ENCODE measurements around the gene POTEB3.
"Not testable (repeated sequence)": the region's sequence is repeated elsewhere in the genome, so short reads cannot be mapped to it uniquely, and the experiment has no call there.

Gene POTEB3

DNA sequence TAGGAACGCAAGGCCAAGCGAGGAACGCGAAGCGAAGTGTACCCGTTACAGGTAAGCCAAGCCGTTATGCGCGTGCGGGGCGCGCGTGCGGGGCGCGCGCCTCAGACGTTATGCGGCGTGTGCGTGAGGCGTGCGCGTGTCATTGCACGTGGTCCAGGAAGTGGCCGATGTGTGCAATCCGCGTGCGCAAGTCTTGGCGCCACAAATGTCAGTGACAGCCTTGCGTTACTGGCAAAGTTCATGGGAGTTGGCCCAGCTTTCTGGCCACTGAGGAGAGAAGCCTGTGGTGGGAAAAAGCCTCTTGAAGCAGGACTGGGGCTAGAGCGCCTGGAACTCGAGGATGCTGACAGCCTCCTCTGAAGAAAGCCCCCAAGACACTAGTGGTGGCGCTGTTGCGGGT is at the start of gene POTEB3:
Gene POTEB3 (minus strand): TSS at position 101 of the 400 bp plus-strand sequence. CDS start 488 bp downstream, outside the sequence.
- DNase-seq (ENCODE audit: low read depth); H3K4me3 ChIP-seq (ENCODE audit: low read depth, low read length); in situ Hi-C loops (cut with HindIII; ENCODE audit: low sequenced_read_pairs): not testable (repeated sequence)

DNA sequence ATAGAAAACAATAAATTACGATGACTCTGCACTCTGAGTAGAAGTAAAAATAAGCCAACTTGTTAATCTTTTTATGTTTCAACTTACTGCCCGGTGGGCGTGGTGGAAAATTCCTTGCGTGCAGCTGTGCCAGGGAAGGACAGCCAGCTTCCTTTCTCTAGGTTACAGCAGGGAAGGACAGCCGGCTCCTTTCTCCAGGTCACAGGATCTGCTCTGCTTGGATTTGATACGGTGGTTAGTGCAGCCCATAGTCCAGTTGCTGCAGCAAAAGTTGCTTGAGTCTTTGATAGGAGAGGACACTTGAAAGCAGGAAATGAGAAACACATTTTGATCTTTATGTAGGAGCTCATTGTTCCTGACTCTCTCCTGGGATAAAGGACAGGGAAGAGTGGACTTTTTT is 13.4 kb upstream of the POTEB3 start:
- DNase-seq (ENCODE audit: low read depth); in situ Hi-C loops (cut with HindIII; ENCODE audit: low sequenced_read_pairs); H3K4me3 ChIP-seq (ENCODE audit: low read depth, low read length): not testable (repeated sequence)

DNA sequence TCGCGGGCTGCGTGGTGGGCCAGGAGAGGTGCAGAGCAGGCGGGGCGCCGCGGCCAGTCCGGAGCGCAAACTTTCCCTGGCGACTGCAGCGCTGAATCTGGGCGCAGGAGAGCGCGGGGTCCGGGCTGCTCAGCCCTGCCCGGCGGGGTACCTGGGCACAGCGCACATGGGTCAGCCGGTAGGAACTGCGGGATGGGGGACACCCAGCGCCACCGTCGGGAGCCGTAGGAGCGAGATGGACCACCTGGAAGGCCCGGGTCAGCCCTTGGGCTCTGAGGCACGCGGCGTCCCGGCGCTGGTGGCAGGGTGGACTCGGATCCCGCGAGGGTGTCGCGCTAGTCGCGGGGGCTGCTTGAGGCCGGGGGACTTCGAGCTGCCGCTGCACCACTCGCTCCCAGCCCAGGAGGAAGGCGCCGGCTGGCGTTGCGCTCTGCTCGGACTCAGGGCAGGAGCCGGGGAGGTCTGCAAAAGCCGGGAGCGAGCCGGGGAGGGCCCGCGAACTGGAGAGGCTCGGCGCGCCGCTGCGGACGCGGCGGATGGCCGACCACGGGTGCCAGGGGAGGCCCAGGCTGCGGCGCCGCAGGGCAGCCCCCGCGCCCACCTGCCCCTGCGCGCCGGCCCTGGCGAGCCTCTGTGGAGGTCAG is 11.7 kb upstream of the POTEB3 start:
- in situ Hi-C loops (cut with HindIII; ENCODE audit: low sequenced_read_pairs); DNase-seq (ENCODE audit: low read depth); H3K4me3 ChIP-seq (ENCODE audit: low read depth, low read length): not testable (repeated sequence)

DNA sequence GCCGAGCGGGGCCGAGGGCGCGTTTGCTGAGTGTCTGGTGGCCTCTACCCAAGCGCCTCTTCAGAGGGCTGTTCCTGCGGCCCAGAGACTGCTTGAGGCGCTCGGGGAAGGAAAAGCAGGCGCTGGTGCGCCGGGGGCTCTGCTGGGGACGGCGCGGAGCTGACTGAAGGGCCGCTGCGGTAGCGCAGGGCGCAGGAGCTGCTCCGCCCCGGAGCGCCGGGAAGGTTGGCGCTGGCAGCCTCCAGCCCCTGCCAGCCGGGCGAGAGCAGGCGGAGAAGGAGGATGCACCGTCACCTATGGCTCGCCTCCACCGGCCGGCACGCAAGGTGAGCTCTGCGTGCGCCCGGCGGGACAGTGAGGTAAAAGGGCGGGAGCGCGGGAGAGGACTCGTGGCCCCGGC is 11.2 kb upstream of the POTEB3 start:
- DNase-seq (ENCODE audit: low read depth); H3K4me3 ChIP-seq (ENCODE audit: low read depth, low read length); in situ Hi-C loops (cut with HindIII; ENCODE audit: low sequenced_read_pairs): not testable (repeated sequence)

DNA sequence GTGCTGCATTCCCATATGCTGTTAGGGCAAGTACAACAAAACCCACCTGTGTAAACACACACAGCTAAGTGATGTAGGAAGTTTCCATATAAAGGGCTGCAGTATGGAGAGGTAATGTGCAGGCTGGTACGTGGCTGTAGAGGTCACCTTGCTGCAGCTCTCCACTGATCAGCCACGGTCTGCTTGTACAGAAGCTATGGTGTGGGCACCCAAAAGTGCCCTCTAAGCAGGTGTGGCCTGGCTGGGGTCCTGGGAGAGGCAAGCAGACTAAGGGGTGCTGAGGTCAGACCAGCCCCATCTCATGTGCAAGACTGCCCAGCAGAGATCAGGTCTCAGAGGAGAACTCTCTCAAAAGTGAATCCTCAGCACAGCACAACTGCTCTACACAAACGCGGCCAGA is 32.9 kb downstream of the POTEB3 start:
- in situ Hi-C loops (cut with HindIII; ENCODE audit: low sequenced_read_pairs); DNase-seq (ENCODE audit: low read depth); H3K4me3 ChIP-seq (ENCODE audit: low read depth, low read length): not testable (repeated sequence)

DNA sequence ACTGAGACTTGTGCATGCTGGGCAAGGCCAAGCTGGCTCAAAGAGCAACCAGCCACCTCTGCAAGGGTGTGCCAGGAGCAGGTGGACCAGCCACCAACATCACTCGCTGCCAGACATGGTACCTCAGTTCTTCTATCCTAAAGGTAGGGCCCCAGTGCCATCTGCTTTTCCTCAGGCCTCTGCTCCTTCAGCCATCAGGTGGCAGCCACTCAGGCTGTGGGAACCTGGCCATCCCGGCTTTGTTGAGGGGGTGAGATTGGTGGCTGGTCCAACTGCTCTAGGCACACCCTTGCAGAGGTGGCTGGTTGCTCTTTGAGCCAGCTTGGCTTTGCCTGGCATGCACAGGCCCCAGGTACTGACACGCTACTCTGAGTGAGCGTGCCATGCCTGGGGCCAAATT is 38.8 kb downstream of the POTEB3 start:
- DNase-seq (ENCODE audit: low read depth); in situ Hi-C loops (cut with HindIII; ENCODE audit: low sequenced_read_pairs); H3K4me3 ChIP-seq (ENCODE audit: low read depth, low read length): not testable (repeated sequence)

DNA sequence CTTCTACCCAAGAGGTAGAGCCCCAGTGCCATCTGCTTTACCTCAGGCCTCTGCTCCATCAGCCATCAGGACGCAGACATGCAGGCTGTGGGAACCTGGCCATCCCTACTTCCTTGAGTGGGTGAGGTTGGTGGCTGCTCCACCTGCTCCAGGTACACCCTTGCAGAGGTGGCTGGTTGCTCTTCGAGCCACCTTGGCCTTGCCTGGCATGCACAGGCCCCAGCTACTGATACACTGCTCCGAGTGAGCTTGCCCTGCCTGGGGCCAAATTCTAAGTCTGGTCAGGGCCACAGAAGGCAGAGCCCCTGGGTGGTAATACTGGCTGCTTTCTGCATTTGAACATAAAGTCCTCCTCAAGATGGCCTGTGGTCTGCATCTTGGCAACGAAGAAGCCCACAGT is 41.2 kb downstream of the POTEB3 start:
- H3K4me3 ChIP-seq (ENCODE audit: low read depth, low read length); in situ Hi-C loops (cut with HindIII; ENCODE audit: low sequenced_read_pairs): not testable (repeated sequence)

DNA sequence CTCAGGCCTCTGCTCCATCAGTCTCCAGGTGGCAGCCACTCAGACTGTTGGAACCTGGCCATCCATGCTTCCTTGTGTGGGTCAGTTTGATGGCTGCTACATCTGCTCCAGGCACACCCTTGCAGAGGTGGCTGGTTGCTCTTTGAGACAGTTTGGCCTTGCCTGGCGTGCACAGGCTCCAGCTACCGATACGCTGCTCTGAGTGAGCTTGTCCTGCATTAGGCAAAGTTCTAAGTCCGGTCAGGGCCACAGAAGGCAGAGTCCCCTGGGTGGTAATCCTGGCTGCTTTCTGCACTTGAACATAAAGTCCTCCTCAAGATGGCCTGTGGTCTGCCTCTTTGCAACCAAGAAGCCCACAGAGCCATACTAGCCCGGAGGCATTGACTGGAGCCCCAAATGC is 41.8 kb downstream of the POTEB3 start:
- in situ Hi-C loops (cut with HindIII; ENCODE audit: low sequenced_read_pairs); DNase-seq (ENCODE audit: low read depth); H3K4me3 ChIP-seq (ENCODE audit: low read depth, low read length): not testable (repeated sequence)

More for the DNA sequence above, 41.2 kb downstream of the POTEB3 start:
- DNase-seq (ENCODE audit: low read depth): not testable (repeated sequence)

DNA sequence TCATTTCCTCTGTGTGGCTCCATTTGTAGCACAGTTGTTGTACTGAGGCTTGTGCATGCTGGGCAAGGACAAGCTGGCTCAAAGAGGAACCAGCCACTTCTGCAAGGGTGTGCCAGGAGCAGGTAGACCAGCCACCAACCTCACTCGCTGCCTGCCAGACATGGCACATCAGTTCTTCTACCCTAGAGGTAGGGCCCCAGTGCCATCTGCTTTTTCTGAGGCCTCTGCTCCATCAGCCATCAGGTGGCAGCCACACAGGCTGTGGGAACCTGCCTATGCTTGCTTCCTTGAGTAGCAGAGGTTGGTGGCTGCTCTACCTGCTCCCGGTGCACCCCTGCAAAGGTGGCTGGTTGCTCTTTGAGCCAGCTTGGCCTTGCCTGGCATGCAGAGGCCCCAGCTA is 42.6 kb downstream of the POTEB3 start:
- in situ Hi-C loops (cut with HindIII; ENCODE audit: low sequenced_read_pairs); DNase-seq (ENCODE audit: low read depth); H3K4me3 ChIP-seq (ENCODE audit: low read depth, low read length): not testable (repeated sequence)

DNA sequence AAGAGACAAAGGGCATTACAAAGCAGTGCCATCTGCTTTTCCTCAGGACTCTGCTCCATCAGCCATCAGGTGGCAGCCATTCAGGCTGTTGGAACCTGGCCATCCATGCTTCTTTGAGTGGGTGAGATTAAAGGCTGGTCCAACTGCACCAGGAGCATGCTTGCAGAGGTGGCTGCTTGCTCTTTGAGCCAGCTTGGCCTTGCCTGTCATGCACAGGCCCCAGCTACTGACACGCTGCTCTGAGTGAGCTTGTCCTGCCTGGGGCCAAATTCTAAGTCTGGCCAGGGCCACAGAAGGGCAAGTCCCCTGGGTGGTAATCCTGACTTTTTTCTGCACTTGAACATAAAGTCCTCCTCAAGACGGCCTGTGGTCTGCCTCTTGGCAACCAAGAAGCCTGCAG is 43.1 kb downstream of the POTEB3 start:
- H3K4me3 ChIP-seq (ENCODE audit: low read depth, low read length); in situ Hi-C loops (cut with HindIII; ENCODE audit: low sequenced_read_pairs); DNase-seq (ENCODE audit: low read depth): not testable (repeated sequence)

DNA sequence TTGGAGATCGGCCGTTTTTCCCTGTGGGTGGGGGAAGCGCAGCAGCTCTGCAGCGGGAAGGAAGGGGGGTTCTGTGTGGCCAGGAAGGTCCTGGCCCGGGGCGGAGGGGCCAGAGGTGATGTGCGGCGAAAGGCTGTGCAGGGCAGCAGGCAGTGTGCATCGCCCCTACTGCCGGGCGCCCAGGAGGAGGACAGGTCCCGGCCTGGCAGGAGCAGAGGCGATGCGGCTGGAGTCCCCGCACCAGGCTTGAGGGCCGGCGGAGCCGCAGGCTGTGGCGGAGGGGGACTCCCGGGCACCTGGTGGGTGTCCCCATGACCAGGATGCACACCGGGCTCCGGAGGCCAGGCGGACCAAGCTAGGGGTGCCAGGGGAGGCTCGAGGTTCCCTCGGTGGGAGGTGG is 54.3 kb downstream of the POTEB3 start:
- H3K4me3 ChIP-seq (ENCODE audit: low read depth, low read length); in situ Hi-C loops (cut with HindIII; ENCODE audit: low sequenced_read_pairs); DNase-seq (ENCODE audit: low read depth): not testable (repeated sequence)

DNA sequence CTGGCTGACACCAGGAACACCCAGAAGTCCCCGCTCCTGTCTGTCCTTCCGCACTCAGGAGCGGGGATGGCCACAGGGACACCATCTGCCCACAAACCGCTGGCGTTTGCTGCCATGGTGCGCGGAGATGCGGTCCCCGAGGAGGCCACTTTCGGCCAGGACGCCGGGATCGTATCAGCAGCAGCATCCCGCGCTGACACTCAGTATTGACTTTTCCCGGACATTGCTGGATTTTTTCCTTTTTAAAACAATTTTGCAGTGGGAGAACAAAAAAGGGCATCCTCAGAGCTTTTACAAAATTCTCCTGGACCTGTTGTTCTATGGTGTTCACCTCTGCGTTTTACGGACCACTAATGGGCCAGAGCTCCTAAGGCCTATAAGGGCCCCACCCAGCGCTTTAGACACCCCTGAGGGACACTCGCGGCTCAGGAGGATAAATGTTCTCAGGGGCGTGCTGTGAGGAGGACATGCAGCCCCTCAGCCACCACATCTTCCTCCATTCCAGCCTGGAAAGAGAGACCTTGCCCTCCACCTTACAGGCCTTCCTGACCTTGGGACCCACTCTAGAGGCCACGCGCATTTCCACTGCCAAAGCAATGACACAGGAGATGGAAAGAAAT is 56.3 kb downstream of the POTEB3 start:
- DNase-seq (ENCODE audit: low read depth); H3K4me3 ChIP-seq (ENCODE audit: low read depth, low read length); in situ Hi-C loops (cut with HindIII; ENCODE audit: low sequenced_read_pairs): not testable (repeated sequence)

DNA sequence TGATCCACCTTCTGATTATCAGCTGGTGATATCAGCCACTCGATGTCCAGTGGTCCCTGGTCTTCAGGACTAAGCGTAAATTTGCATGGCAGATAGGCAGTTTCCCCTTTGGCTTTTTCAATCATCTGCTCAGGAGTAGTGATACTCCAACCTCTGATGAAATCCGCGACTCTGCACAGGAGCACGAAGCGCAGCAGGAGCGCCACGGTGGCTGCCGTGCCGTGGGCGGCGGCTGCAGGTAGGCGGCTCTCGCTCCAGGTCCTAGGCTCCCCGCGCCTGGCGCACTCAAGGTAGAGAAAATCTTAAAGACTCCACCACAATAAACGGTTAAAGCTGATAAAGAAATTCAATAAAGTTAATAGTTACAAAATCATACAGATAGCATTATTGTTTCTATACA is 66.6 kb downstream of the POTEB3 start:
- DNase-seq (ENCODE audit: low read depth); H3K4me3 ChIP-seq (ENCODE audit: low read depth, low read length); in situ Hi-C loops (cut with HindIII; ENCODE audit: low sequenced_read_pairs): not testable (repeated sequence)

DNA sequence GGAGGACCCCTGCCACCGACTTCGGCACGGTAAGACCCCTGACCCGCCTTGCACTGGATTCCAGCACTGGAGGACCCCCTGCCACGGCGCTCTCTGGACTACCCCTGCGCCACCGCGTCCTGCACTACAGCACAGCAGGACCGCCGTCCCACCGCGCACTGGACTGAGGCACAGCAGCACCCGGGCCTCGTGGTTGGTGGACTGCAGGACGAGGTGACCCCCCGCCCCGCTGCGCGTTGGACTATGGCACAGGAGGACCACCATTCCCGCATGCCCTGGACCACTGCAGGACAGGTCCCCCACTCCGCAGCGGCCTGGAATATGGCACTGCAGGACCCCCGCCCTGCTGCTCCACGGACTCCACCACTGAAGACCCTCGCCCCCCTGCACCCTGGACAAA is 71.1 kb downstream of the POTEB3 start:
- in situ Hi-C loops (cut with HindIII; ENCODE audit: low sequenced_read_pairs); H3K4me3 ChIP-seq (ENCODE audit: low read depth, low read length); DNase-seq (ENCODE audit: low read depth): not testable (repeated sequence)

DNA sequence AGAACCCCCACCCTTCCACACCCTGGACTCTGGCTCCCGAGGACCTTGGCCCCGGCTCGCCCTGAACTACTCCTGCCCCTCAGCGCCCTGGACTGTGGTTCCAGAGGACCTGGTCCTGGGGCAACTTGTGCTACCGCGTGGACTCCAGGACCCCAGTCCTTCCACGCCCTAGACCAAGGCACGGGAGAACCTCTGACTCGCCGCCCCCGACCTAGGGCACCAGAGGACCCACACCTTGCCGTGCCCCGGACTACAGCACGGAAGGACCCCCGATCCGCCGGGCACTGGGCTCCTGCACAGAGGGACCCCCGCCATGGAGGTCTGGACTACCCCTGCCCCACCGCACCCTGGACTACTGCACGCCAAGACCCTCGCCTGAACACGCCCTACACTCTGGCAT is 71.7 kb downstream of the POTEB3 start:
- DNase-seq (ENCODE audit: low read depth); H3K4me3 ChIP-seq (ENCODE audit: low read depth, low read length); in situ Hi-C loops (cut with HindIII; ENCODE audit: low sequenced_read_pairs): not testable (repeated sequence)

Measured in astrocyte of the cerebellum (primary cell).